ENCODE results near the gene CFAP54.

GRCh38 chr12:96776908-96777307 lies 287.5 kb downstream of the CFAP54 start:
- TF ChIP-seq POLR2A (IDR thresholded peaks at IDR 0.05) = no peak
- TF ChIP-seq, protein P1, sequence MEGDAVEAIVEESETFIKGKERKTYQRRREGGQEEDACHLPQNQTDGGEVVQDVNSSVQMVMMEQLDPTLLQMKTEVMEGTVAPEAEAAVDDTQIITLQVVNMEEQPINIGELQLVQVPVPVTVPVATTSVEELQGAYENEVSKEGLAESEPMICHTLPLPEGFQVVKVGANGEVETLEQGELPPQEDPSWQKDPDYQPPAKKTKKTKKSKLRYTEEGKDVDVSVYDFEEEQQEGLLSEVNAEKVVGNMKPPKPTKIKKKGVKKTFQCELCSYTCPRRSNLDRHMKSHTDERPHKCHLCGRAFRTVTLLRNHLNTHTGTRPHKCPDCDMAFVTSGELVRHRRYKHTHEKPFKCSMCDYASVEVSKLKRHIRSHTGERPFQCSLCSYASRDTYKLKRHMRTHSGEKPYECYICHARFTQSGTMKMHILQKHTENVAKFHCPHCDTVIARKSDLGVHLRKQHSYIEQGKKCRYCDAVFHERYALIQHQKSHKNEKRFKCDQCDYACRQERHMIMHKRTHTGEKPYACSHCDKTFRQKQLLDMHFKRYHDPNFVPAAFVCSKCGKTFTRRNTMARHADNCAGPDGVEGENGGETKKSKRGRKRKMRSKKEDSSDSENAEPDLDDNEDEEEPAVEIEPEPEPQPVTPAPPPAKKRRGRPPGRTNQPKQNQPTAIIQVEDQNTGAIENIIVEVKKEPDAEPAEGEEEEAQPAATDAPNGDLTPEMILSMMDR (IDR thresholded peaks at IDR 0.05) = no peak

Data from uterus (tissue), 2 donors.